Uterus (tissue), 4 donors: ENCODE measurements around the gene STRA6. TPM values are rescaled to one million over a fixed set of nuclear protein-coding genes. Genes with fewer than 3 reads are reported as not detected.

Experiments
- DNase-seq, 2 donors: peaks; one replicate each; pipeline ENCODE4 v3.0.0-alpha.2; 2019 to 2020
- H3K27ac ChIP-seq, 2 donors: fragments of 200-600 bp; sonication (generic); 1 replicate in 1 of 2; 2 replicates in 1 of 2; pipeline ENCODE4 v1.5.1; 2016 to 2018
- H3K27me3 ChIP-seq, 2 donors: fragments of 200-600 bp; sonication (generic); one replicate each; pipeline ENCODE4 v1.5.1; 2018 to 2019; ENCODE audit warnings: control low read depth in 1 of 2
- H3K36me3 ChIP-seq, 2 donors: fragments of 200-600 bp; sonication (generic); one replicate each; pipeline ENCODE4 v1.5.1; 2019; ENCODE audit warnings: control low read depth in 1 of 2
- H3K4me1 ChIP-seq, 2 donors: fragments of 200-600 bp; sonication (generic); one replicate each; pipeline ENCODE4 v1.5.1; 2018 to 2019; ENCODE audit warnings: control low read depth in 1 of 2
- H3K4me3 ChIP-seq, 2 donors: fragments of 200-600 bp; sonication (generic); 1 replicate in 1 of 2; 2 replicates in 1 of 2; pipeline ENCODE4 v1.5.1; 2018 to 2019; ENCODE audit warnings: mild to moderate bottlenecking in 1 of 2
- H3K9me3 ChIP-seq, 2 donors: fragments of 200-600 bp; sonication (generic); one replicate each; pipeline ENCODE4 v1.5.1; 2019; ENCODE audit warnings: control low read depth in 1 of 2
- POLR2A ChIP-seq, 2 donors: fragments of 450-650 bp; IDR thresholded peaks; one replicate each; pipeline ENCODE4 v1.6.1; 2016; ENCODE audit warnings: antibody characterized with exemption in 2 of 2, mild to moderate bottlenecking in 1 of 2, moderate library complexity in 1 of 2
- intact Hi-C: fragments of 100-400 bp; cut with DNase I; formaldehyde crosslinking; loops from one replicate; pipeline ENCODE4 v1.15.1; 2023; ENCODE audit warnings: low total_unique reads
- total RNA-seq, 4 donors: library from RNA; depleted of rRNA in 3 of 4; stranded (reverse); fragments of >200 nt in 3 of 4; gene quantifications; one replicate each; pipeline versions ENCODE4 v1.1.0 to v1.2.4, GENCODE V29; 2014 to 2023
- TF ChIP-seq, protein P1 (sequence below), 4 experiments: fragments of 200-600 bp in 2 of 4; fragments of 450-650 bp in 2 of 4; sonication (generic) in 2 of 4; IDR thresholded peaks; one replicate each; pipeline ENCODE4 v1.5.1; 2016 to 2019; ENCODE audit warnings: antibody characterized with exemption in 4 of 4, mild to moderate bottlenecking in 2 of 4, moderate library complexity in 1 of 4
- donor health status: DM: yes; HTN: yes; CAD: no.

The STRA6 gene
- total RNA-seq, 4 donors from 2014 or later: 0.26 to 62.6 (median 11.6) TPM; not detected in 1

- intact Hi-C loops: no loop called here
- no peak overlapping the region for H3K4me3 ChIP-seq
- H3K4me1 ChIP-seq: no peaks in the 10 kb centered on the region
- no peaks in the 10 kb centered on the region for H3K9me3 ChIP-seq
- no peak overlapping the region for H3K27ac ChIP-seq
- no peaks in the 10 kb centered on the region for H3K36me3 ChIP-seq
- H3K27me3 ChIP-seq: peaks cover 0 to 7% of the 10 kb centered on the region in 2 donors
- TF ChIP-seq, protein P1, sequence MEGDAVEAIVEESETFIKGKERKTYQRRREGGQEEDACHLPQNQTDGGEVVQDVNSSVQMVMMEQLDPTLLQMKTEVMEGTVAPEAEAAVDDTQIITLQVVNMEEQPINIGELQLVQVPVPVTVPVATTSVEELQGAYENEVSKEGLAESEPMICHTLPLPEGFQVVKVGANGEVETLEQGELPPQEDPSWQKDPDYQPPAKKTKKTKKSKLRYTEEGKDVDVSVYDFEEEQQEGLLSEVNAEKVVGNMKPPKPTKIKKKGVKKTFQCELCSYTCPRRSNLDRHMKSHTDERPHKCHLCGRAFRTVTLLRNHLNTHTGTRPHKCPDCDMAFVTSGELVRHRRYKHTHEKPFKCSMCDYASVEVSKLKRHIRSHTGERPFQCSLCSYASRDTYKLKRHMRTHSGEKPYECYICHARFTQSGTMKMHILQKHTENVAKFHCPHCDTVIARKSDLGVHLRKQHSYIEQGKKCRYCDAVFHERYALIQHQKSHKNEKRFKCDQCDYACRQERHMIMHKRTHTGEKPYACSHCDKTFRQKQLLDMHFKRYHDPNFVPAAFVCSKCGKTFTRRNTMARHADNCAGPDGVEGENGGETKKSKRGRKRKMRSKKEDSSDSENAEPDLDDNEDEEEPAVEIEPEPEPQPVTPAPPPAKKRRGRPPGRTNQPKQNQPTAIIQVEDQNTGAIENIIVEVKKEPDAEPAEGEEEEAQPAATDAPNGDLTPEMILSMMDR (IDR thresholded peaks at IDR 0.05): no peak
- no peak for TF ChIP-seq POLR2A (IDR thresholded peaks at IDR 0.05)
- DNase-seq: no peak
These were observed 38.5 kb upstream of the STRA6 start for GRCh38 chr15:74240897-74241614.

- DNase-seq: peak; percentile 48 to 67
- TF ChIP-seq, protein P1 (IDR thresholded peaks at IDR 0.05): peak in 3 of 4 experiments; percentile 15 to 44 (median 37)
- no peak for TF ChIP-seq POLR2A (IDR thresholded peaks at IDR 0.05)
- Histone ChIP-seq H3K36me3 (no peaks in the 10 kb centered on the region), H3K27me3 (peaks cover 0 to under 1% of the 10 kb centered on the region in 2 donors), H3K4me1 (no peaks in the 10 kb centered on the region), H3K9me3 (no peaks in the 10 kb centered on the region), H3K27ac (peak overlapping the region in 1 of 2 donors; percentile 21), H3K4me3 (no peak overlapping the region)
- intact Hi-C loops: no loop called here
These were observed 37.5 kb upstream of the STRA6 start for GRCh38 chr15:74240002-74240568.

- intact Hi-C loops: no loop called here
- Histone ChIP-seq H3K4me1 (no peaks in the 10 kb centered on the region), H3K36me3 (no peaks in the 10 kb centered on the region), H3K4me3 (no peak overlapping the region), H3K27me3 (no peaks in the 10 kb centered on the region), H3K9me3 (no peaks in the 10 kb centered on the region), H3K27ac (no peak overlapping the region)
- TF ChIP-seq, protein P1 (IDR thresholded peaks at IDR 0.05): no peak
- no peak for TF ChIP-seq POLR2A (IDR thresholded peaks at IDR 0.05)
- DNase-seq: no peak
These were observed 36.6 kb upstream of the STRA6 start for GRCh38 chr15:74239051-74239705.

- Histone ChIP-seq H3K4me3 (no peak within 1 kb of the TSS), H3K9me3 (no peaks in the 10 kb centered on the region), H3K27ac (no peak within 1 kb of the TSS), H3K36me3 (no peaks in the 10 kb centered on the region), H3K4me1 (no peaks in the 10 kb centered on the region), H3K27me3 (no peaks in the 10 kb centered on the region)
- no peak for DNase-seq
- TF ChIP-seq POLR2A (IDR thresholded peaks at IDR 0.05): peak in 1 of 2 donors; percentile 12
- TF ChIP-seq, protein P1 (IDR thresholded peaks at IDR 0.05): no peak
- intact Hi-C loops: no loop called here
These were observed 33.4 kb upstream of the STRA6 start, which contains the start of gene CCDC33 for GRCh38 chr15:74235962-74236361. CCDC33 (plus strand) TSS chr15:74236326; CDS start chr15:74236720, 394 bp downstream.

GRCh38 chr15:74234598-74234875 is 31.9 kb upstream of the STRA6 start:
- Histone ChIP-seq H3K27me3 (no peaks in the 10 kb centered on the region), H3K36me3 (no peaks in the 10 kb centered on the region), H3K4me1 (no peaks in the 10 kb centered on the region), H3K4me3 (no peak overlapping the region), H3K9me3 (no peaks in the 10 kb centered on the region), H3K27ac (no peak overlapping the region)
- intact Hi-C loops: no loop called here
- TF ChIP-seq POLR2A (IDR thresholded peaks at IDR 0.05): no peak
- TF ChIP-seq, protein P1 (IDR thresholded peaks at IDR 0.05): no peak
- DNase-seq: no peak
